DOHH2 (cell line): ENCODE data around the gene CEP350.

Source experiments
- H3F3A ChIP-seq: fragments of 200-600 bp; sonication (generic), shearing (Covaris generic); 2 replicates; pipeline ENCODE4 v1.6.0; 2016; ENCODE audit warnings: antibody characterized with exemption, mild to moderate bottlenecking; ENCODE audit not compliant: control insufficient read depth, insufficient read depth
- H3K27ac ChIP-seq: fragments of 200-600 bp; sonication (generic); 2 replicates; pipeline ENCODE4 v1.5.1; 2014; ENCODE audit warnings: low read depth, mild to moderate bottlenecking, low read length, moderate library complexity
- H3K27me3 ChIP-seq: fragments of 200-600 bp; sonication (generic); 2 replicates; pipeline ENCODE4 v1.6.1; 2014; ENCODE audit warnings: mild to moderate bottlenecking, low read length, mixed read lengths; ENCODE audit not compliant: control insufficient read depth
- H3K36me3 ChIP-seq: fragments of 200-600 bp; sonication (generic); 2 replicates; pipeline ENCODE4 v1.6.1; 2014; ENCODE audit warnings: mild to moderate bottlenecking, low read length, moderate library complexity, mixed read lengths; ENCODE audit not compliant: control insufficient read depth
- H3K4me1 ChIP-seq: fragments of 200-600 bp; sonication (generic); 2 replicates; pipeline ENCODE4 v1.6.1; 2014; ENCODE audit warnings: mild to moderate bottlenecking, low read length, mixed read lengths; ENCODE audit not compliant: control insufficient read depth
- H3K4me2 ChIP-seq: fragments of 200-600 bp; sonication (generic); 2 replicates; pipeline ENCODE4 v1.6.0; 2014; ENCODE audit warnings: mild to moderate bottlenecking, low read length, moderate library complexity
- H3K4me3 ChIP-seq: fragments of 200-600 bp; sonication (generic); 2 replicates; pipeline ENCODE4 v1.5.1; 2014; ENCODE audit warnings: mild to moderate bottlenecking, low read length, mixed read lengths
- H3K79me2 ChIP-seq: fragments of 200-600 bp; sonication (generic); 2 replicates; pipeline ENCODE4 v1.6.1; 2014; ENCODE audit warnings: mild to moderate bottlenecking, low read length, mixed read lengths; ENCODE audit not compliant: control insufficient read depth
- H3K9me2 ChIP-seq: fragments of 200-600 bp; sonication (generic); replicated peaks from 2 replicates; pipeline ENCODE4 v1.6.1; 2014; ENCODE audit warnings: mild to moderate bottlenecking, low read length, mixed read lengths; ENCODE audit not compliant: control insufficient read depth
- H3K9me3 ChIP-seq: fragments of 200-600 bp; sonication (generic); 2 replicates; pipeline ENCODE4 v1.6.1; 2014; ENCODE audit warnings: antibody characterized with exemption, low read length, mixed read lengths; ENCODE audit not compliant: control insufficient read depth, insufficient read depth
- H4K20me1 ChIP-seq: fragments of 200-600 bp; sonication (generic); 2 replicates; pipeline ENCODE4 v1.6.0; 2014; ENCODE audit warnings: low read depth, mild to moderate bottlenecking, antibody characterized with exemption, low read length, moderate library complexity; ENCODE audit not compliant: control insufficient read depth, insufficient read depth
- CTCF ChIP-seq: fragments of 200-600 bp; sonication (generic); IDR thresholded peaks from one replicate; pipeline ENCODE4 v1.5.1; 2014; ENCODE audit warnings: antibody characterized with exemption, mild to moderate bottlenecking, low read depth, low read length; ENCODE audit not compliant: poor library complexity, severe bottlenecking
- EZH2phosphoT487 ChIP-seq: fragments of 200-600 bp; sonication (generic); IDR thresholded peaks from 2 replicates; pipeline ENCODE4 v1.6.1; 2017; ENCODE audit warnings: borderline replicate concordance, mild to moderate bottlenecking, antibody characterized with exemption, low read length, moderate library complexity, mixed read lengths

The CEP350 gene

GRCh38 chr1:180092931-180093650, 138.5 kb downstream of the CEP350 start:
- no peaks in the 10 kb centered on the region for H3K9me2 ChIP-seq
- H3K4me2 ChIP-seq = no peak overlapping the region
- H4K20me1 ChIP-seq = no peaks in the 10 kb centered on the region
- no peak overlapping the region for H3K27ac ChIP-seq
- peaks cover 73% of the 10 kb centered on the region for H3K36me3 ChIP-seq
- H3K4me3 ChIP-seq = no peak overlapping the region
- H3K4me1 ChIP-seq = no peaks in the 10 kb centered on the region
- no peaks in the 10 kb centered on the region for H3K79me2 ChIP-seq
- no peak for TF ChIP-seq CTCF
- no peak for TF ChIP-seq EZH2phosphoT487
- no peaks in the 10 kb centered on the region for H3K27me3 ChIP-seq
- no peaks in the 10 kb centered on the region for H3F3A ChIP-seq
- no peaks in the 10 kb centered on the region for H3K9me3 ChIP-seq

GRCh38 chr1:180094705-180095295, 140.2 kb downstream of the CEP350 start:
- H3K9me3 ChIP-seq = no peaks in the 10 kb centered on the region
- no peaks in the 10 kb centered on the region for H4K20me1 ChIP-seq
- H3F3A ChIP-seq = no peaks in the 10 kb centered on the region
- peaks cover 81% of the 10 kb centered on the region for H3K36me3 ChIP-seq
- no peaks in the 10 kb centered on the region for H3K4me1 ChIP-seq
- H3K27me3 ChIP-seq = no peaks in the 10 kb centered on the region
- H3K9me2 ChIP-seq = no peaks in the 10 kb centered on the region
- TF ChIP-seq CTCF (no peak), EZH2phosphoT487 (no peak)
- no peak overlapping the region for H3K4me3 ChIP-seq
- no peak overlapping the region for H3K27ac ChIP-seq
- no peaks in the 10 kb centered on the region for H3K79me2 ChIP-seq
- no peak overlapping the region for H3K4me2 ChIP-seq

GRCh38 chr1:180096584-180097325, 142.1 kb downstream of the CEP350 start:
- Histone ChIP-seq H3K9me3 (no peaks in the 10 kb centered on the region), H3K9me2 (no peaks in the 10 kb centered on the region), H3K27me3 (no peaks in the 10 kb centered on the region), H4K20me1 (no peaks in the 10 kb centered on the region), H3K4me1 (no peaks in the 10 kb centered on the region), H3K36me3 (peaks cover 88% of the 10 kb centered on the region), H3K27ac (no peak overlapping the region), H3K4me3 (no peak overlapping the region), H3K4me2 (no peak overlapping the region), H3K79me2 (no peaks in the 10 kb centered on the region), H3F3A (no peaks in the 10 kb centered on the region)
- no peak for TF ChIP-seq CTCF
